K562 (cell line): Measurements from ENCODE around the gene TMC5. TPM values are rescaled to one million over a fixed set of nuclear protein-coding genes. Genes with fewer than 3 reads are reported as not detected.

ENCODE experiments used
- CXXC5 ChIP-seq: fragments of 250-450 bp; sonication (Bioruptor Pico); IDR thresholded peaks from 2 replicates; pipeline ENCODE4 v1.8.0; 2022; ENCODE audit warnings: inconsistent platforms, mild to moderate bottlenecking, moderate library complexity
- MTA2 ChIP-seq: fragments of 450-650 bp; IDR thresholded peaks from 2 replicates; pipeline ENCODE4 v1.6.1; 2016; ENCODE audit warnings: low read depth
- NCOA6 ChIP-seq: fragments of 450-650 bp; IDR thresholded peaks from 2 replicates; pipeline ENCODE4 v1.6.1; 2017; ENCODE audit warnings: mild to moderate bottlenecking
- NEUROD1 ChIP-seq: fragments of 150-350 bp; IDR thresholded peaks from 2 replicates; pipeline ENCODE4 v1.6.1; 2014; ENCODE audit warnings: borderline replicate concordance, low read length, low read depth; ENCODE audit not compliant: partially characterized antibody
- OTX1 ChIP-seq: fragments of 450-650 bp; formaldehyde crosslinking; IDR thresholded peaks from 2 replicates; pipeline ENCODE4 v1.4.0; 2022; ENCODE audit warnings: mild to moderate bottlenecking
- STAG1 ChIP-seq: sonication (generic); formaldehyde crosslinking; IDR thresholded peaks from 2 replicates; pipeline ENCODE4 v1.5.0; 2020; ENCODE audit warnings: missing genetic modification reagents, borderline replicate concordance
- TAL1 ChIP-seq: fragments of 450-650 bp; IDR thresholded peaks from 2 replicates; pipeline ENCODE4 v1.6.1; 2016; ENCODE audit warnings: mild to moderate bottlenecking
- TEAD2 ChIP-seq: fragments of 450-650 bp; IDR thresholded peaks from 2 replicates; pipeline ENCODE4 v1.6.1; 2016; ENCODE audit warnings: missing genetic modification characterization, control low read depth, missing compliant biosample characterization
- ZNF146 ChIP-seq: IDR thresholded peaks from one replicate; pipeline ENCODE4 v1.6.1; 2018; ENCODE audit warnings: missing compliant biosample characterization; ENCODE audit not compliant: unreplicated experiment
- ZNF551 ChIP-seq: fragments of 250-450 bp; sonication (Bioruptor Pico); IDR thresholded peaks from 2 replicates; pipeline ENCODE4 v1.5.0; 2021; ENCODE audit warnings: mild to moderate bottlenecking, moderate library complexity
- polyA plus RNA-seq, 8 experiments: library from polyadenylated mRNA; depleted of rRNA in 4 of 8; stranded (reverse) in 5 of 8; unstranded in 3 of 8; fragments of >200 nt; fragmentation: Nextera tagmentation in 2 of 8; fragmentation: Illumina TruSeq in 1 of 8; extraction: Ambion mirVana in 2 of 8; extraction: Trizol in 1 of 8; gene quantifications; 2 replicates each; pipeline versions ENCODE4 v1.2.1 to v1.2.3, GENCODE V29; 2011 to 2014; ENCODE audit warnings: inconsistent platforms in 1 of 8, missing spikeins in 1 of 8
- total RNA-seq, 7 experiments: library from RNA; depleted of rRNA in 6 of 7; stranded (reverse); fragments of >200 nt in 6 of 7; fragmentation: Illumina TruSeq in 2 of 7; extraction: Trizol in 2 of 7; gene quantifications; 2 replicates each; pipeline versions ENCODE4 v1.2.1 to v1.2.3, GENCODE V29; 2011 to 2021; ENCODE audit warnings: low replicate concordance in 1 of 7
- TF ChIP-seq, protein P1 (sequence below), 2 experiments: fragments of 450-650 bp; formaldehyde crosslinking in 1 of 2; IDR thresholded peaks; 2 replicates each; pipeline versions ENCODE4 v1.4.0 to v1.6.1; 2014 to 2020; ENCODE audit warnings: mild to moderate bottlenecking in 2 of 2, borderline replicate concordance in 1 of 2, low read depth in 1 of 2
- TF ChIP-seq, protein P2 (sequence below): fragments of 450-650 bp; formaldehyde crosslinking; conservative IDR thresholded peaks from 2 replicates; pipeline ENCODE4 v1.4.0; 2022; ENCODE audit warnings: mild to moderate bottlenecking, missing genetic modification characterization
- TF ChIP-seq, protein P3 (sequence below): fragments of 450-650 bp; formaldehyde crosslinking; IDR thresholded peaks from 2 replicates; pipeline ENCODE4 v1.4.0; 2020; ENCODE audit warnings: mild to moderate bottlenecking, moderate library complexity
- TF ChIP-seq, protein P4 (sequence below): sonication (generic); IDR thresholded peaks from 2 replicates; pipeline ENCODE4 v1.6.1; 2016
- TF ChIP-seq, protein P5 (sequence below), 2 experiments: fragments of 450-650 bp; conservative IDR thresholded peaks; 2 replicates each; pipeline ENCODE4 v1.6.1; 2017; ENCODE audit warnings: mild to moderate bottlenecking in 2 of 2, moderate library complexity in 2 of 2

TMC5 gene
- total and polyA plus RNA-seq, 9 of the 15 experiments (the other 6 are each of a cell fraction or from before 2014, with no cell fraction given), result 0.83 to 2.6 (median 1.6) TPM

DNA sequence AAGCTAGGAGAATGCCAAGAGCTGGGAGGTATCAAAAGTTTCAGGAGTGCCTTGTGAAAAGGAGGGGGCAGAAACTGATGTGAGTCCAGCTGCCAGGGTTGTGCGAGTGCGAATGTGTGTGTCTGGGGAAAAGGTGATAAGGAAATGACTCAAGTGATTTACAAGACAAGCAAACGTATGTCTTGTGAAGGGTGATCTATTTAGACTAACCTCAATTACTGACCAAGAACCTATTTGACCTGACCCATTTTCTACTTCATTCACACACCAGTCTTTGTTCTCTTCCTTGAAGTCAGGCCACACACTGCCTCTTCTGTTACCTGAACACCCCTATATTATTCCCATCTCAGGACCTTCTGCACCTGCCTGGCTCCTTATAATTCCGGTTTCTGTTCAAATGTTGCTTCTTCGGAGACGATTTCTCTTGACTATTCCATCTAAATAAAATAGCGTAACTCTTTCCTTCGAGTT lies 103.2 kb downstream of the TMC5 start (continued):
- TF ChIP-seq, protein P1, sequence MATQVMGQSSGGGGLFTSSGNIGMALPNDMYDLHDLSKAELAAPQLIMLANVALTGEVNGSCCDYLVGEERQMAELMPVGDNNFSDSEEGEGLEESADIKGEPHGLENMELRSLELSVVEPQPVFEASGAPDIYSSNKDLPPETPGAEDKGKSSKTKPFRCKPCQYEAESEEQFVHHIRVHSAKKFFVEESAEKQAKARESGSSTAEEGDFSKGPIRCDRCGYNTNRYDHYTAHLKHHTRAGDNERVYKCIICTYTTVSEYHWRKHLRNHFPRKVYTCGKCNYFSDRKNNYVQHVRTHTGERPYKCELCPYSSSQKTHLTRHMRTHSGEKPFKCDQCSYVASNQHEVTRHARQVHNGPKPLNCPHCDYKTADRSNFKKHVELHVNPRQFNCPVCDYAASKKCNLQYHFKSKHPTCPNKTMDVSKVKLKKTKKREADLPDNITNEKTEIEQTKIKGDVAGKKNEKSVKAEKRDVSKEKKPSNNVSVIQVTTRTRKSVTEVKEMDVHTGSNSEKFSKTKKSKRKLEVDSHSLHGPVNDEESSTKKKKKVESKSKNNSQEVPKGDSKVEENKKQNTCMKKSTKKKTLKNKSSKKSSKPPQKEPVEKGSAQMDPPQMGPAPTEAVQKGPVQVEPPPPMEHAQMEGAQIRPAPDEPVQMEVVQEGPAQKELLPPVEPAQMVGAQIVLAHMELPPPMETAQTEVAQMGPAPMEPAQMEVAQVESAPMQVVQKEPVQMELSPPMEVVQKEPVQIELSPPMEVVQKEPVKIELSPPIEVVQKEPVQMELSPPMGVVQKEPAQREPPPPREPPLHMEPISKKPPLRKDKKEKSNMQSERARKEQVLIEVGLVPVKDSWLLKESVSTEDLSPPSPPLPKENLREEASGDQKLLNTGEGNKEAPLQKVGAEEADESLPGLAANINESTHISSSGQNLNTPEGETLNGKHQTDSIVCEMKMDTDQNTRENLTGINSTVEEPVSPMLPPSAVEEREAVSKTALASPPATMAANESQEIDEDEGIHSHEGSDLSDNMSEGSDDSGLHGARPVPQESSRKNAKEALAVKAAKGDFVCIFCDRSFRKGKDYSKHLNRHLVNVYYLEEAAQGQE (IDR thresholded peaks at IDR 0.05; ENCODE audit: borderline replicate concordance), result peak; percentile 21; the same call in 1 of the 2 replicates
- TF ChIP-seq, protein P1 (CRISPR knock-in tag; IDR thresholded peaks at IDR 0.05; ENCODE audit: low read depth), result no peak
- no peak for TF ChIP-seq STAG1
- TF ChIP-seq, protein P2, sequence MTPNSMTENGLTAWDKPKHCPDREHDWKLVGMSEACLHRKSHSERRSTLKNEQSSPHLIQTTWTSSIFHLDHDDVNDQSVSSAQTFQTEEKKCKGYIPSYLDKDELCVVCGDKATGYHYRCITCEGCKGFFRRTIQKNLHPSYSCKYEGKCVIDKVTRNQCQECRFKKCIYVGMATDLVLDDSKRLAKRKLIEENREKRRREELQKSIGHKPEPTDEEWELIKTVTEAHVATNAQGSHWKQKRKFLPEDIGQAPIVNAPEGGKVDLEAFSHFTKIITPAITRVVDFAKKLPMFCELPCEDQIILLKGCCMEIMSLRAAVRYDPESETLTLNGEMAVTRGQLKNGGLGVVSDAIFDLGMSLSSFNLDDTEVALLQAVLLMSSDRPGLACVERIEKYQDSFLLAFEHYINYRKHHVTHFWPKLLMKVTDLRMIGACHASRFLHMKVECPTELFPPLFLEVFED, result no peak
- TF ChIP-seq MTA2, result peak; percentile 92
- TF ChIP-seq CXXC5 (CRISPR knock-in tag), result peak; percentile 86
- TF ChIP-seq ZNF551 (CRISPR knock-in tag), result no peak
- TF ChIP-seq, protein P3, sequence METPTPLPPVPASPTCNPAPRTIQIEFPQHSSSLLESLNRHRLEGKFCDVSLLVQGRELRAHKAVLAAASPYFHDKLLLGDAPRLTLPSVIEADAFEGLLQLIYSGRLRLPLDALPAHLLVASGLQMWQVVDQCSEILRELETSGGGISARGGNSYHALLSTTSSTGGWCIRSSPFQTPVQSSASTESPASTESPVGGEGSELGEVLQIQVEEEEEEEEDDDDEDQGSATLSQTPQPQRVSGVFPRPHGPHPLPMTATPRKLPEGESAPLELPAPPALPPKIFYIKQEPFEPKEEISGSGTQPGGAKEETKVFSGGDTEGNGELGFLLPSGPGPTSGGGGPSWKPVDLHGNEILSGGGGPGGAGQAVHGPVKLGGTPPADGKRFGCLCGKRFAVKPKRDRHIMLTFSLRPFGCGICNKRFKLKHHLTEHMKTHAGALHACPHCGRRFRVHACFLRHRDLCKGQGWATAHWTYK (CRISPR knock-in tag), result peak; percentile 71; the same call in 1 of the 2 replicates
- no peak for TF ChIP-seq ZNF146
- 0 out of 2 replicates have a peak, but pooled peaks have one; percentile 15 for TF ChIP-seq NCOA6
- TF ChIP-seq NEUROD1, result peak; percentile 70
- TF ChIP-seq, protein P4, sequence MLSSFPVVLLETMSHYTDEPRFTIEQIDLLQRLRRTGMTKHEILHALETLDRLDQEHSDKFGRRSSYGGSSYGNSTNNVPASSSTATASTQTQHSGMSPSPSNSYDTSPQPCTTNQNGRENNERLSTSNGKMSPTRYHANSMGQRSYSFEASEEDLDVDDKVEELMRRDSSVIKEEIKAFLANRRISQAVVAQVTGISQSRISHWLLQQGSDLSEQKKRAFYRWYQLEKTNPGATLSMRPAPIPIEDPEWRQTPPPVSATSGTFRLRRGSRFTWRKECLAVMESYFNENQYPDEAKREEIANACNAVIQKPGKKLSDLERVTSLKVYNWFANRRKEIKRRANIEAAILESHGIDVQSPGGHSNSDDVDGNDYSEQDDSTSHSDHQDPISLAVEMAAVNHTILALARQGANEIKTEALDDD, result peak; percentile 97
- no peak for TF ChIP-seq OTX1 (CRISPR knock-in tag)
- TF ChIP-seq, protein P5, sequence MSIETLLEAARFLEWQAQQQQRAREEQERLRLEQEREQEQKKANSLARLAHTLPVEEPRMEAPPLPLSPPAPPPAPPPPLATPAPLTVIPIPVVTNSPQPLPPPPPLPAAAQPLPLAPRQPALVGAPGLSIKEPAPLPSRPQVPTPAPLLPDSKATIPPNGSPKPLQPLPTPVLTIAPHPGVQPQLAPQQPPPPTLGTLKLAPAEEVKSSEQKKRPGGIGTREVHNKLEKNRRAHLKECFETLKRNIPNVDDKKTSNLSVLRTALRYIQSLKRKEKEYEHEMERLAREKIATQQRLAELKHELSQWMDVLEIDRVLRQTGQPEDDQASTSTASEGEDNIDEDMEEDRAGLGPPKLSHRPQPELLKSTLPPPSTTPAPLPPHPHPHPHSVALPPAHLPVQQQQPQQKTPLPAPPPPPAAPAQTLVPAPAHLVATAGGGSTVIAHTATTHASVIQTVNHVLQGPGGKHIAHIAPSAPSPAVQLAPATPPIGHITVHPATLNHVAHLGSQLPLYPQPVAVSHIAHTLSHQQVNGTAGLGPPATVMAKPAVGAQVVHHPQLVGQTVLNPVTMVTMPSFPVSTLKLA (conservative IDR thresholded peaks at IDR 0.05), result peak in 1 of 2 experiments; percentile 62; a peak in 2 of 4 replicates
- TF ChIP-seq TEAD2, result no peak
- peak; percentile 94 for TF ChIP-seq TAL1
